Panc1 (cell line): ENCODE results near the gene WAPL. TPM values are rescaled to one million over a fixed set of nuclear protein-coding genes. Genes with fewer than 3 reads are reported as not detected.
"Not testable (repeated sequence)": the region's sequence is repeated elsewhere in the genome, so short reads cannot be mapped to it uniquely, and the experiment has no call there.

Source experiments
- ATAC-seq: fragments of 200-7000 bp; cut with Tn5 transposase; 2 replicates; pipeline ENCODE4 v1.9.1; 2020; ENCODE audit warnings: mild to moderate bottlenecking, moderate library complexity
- BruUV-seq: library from RNA; stranded (reverse); fragments of 400-500 nt; replicated peaks from 2 replicates; lab custom pipeline; 2021; lab: Mats Ljungman, UMichigan
- CTCF ChIA-PET: fragments of 300-600 bp; sonication (Branson Sonifier 250); formaldehyde crosslinking; loops from one replicate; lab custom pipeline; 2022; ENCODE audit warnings: antibody characterized with exemption; lab: Charles Lee
- POLR2A ChIA-PET: fragments of 300-600 bp; sonication (Branson Sonifier 250); formaldehyde crosslinking; loops from one replicate; lab custom pipeline; 2022; ENCODE audit warnings: antibody characterized with exemption; lab: Charles Lee
- DNase-seq: peaks from one replicate; pipeline ENCODE4 v3.0.0-alpha.2; 2010; ENCODE audit warnings: low read depth, low spot score
- H3K27ac ChIP-seq: 2 replicates; pipeline ENCODE4 v1.5.1; 2011; ENCODE audit warnings: mild to moderate bottlenecking, low read length, inconsistent platforms
- H3K27me3 ChIP-seq: fragments of 200-500 bp; sonication (Bioruptor generic); 2 replicates; pipeline ENCODE4 v1.6.0; 2014; ENCODE audit warnings: low read length, inconsistent platforms; ENCODE audit not compliant: control insufficient read depth, insufficient read depth
- H3K36me3 ChIP-seq: fragments of 200-500 bp; sonication (Bioruptor generic); 2 replicates; pipeline ENCODE4 v1.5.1; 2014; ENCODE audit warnings: inconsistent platforms, mild to moderate bottlenecking, low read length, moderate library complexity; ENCODE audit not compliant: control insufficient read depth, insufficient read depth
- H3K4me1 ChIP-seq: 2 replicates; pipeline ENCODE4 v1.5.1; 2011; ENCODE audit warnings: inconsistent platforms, mild to moderate bottlenecking, low read length, moderate library complexity; ENCODE audit not compliant: control insufficient read depth, insufficient read depth
- H3K4me3 ChIP-seq, 2 experiments: 2 replicates each; pipeline ENCODE4 v1.5.1; 2011 to 2012; ENCODE audit warnings: low read depth in 2 of 2, low read length in 2 of 2, mild to moderate bottlenecking in 2 of 2, inconsistent platforms in 1 of 2, moderate library complexity in 1 of 2
- H3K9me3 ChIP-seq: fragments of 200-500 bp; sonication (Bioruptor generic); 2 replicates; pipeline ENCODE4 v1.5.1; 2014; ENCODE audit warnings: low read depth, mild to moderate bottlenecking, inconsistent platforms, low read length, moderate library complexity; ENCODE audit not compliant: control insufficient read depth, insufficient read depth
- CTCF ChIP-seq: fragments of 450-650 bp; IDR thresholded peaks from 2 replicates; pipeline ENCODE4 v1.5.1; 2017; ENCODE audit warnings: mild to moderate bottlenecking
- POLR2AphosphoS5 ChIP-seq: IDR thresholded peaks from 2 replicates; pipeline ENCODE4 v1.6.1; 2012; ENCODE audit warnings: mild to moderate bottlenecking, low read depth, low read length, moderate library complexity
- SIN3A ChIP-seq: IDR thresholded peaks from 2 replicates; pipeline ENCODE4 v1.6.1; 2012; ENCODE audit warnings: low read depth, mild to moderate bottlenecking, low read length, moderate library complexity, borderline replicate concordance; ENCODE audit not compliant: insufficient read depth
- TCF7L2 ChIP-seq: IDR thresholded peaks from 2 replicates; pipeline ENCODE4 v1.6.1; 2011; ENCODE audit warnings: mild to moderate bottlenecking, low read depth, low read length, inconsistent platforms
- in situ Hi-C: cut with HindIII; loops from 2 replicates; pipeline ENCODE4 v1.10.0; 2016; ENCODE audit warnings: low sequenced_read_pairs, low pct_unique_long_range_greater_than_20kb
- intact Hi-C: fragments of 100-400 bp; cut with micrococcal nuclease; formaldehyde crosslinking; loops from one replicate; pipeline ENCODE4 v1.10.0; 2022; ENCODE audit not compliant: unreplicated experiment
- total RNA-seq: library from RNA; stranded (reverse); gene quantifications from one replicate; pipeline ENCODE4 v1.2.1, GENCODE V29; 2021; ENCODE audit not compliant: unreplicated experiment
- TF ChIP-seq, protein P1 (sequence below), 2 experiments: IDR thresholded peaks; 2 replicates each; pipeline ENCODE4 v1.6.1; 2011 to 2012; ENCODE audit warnings: low read depth in 2 of 2, control low read depth in 1 of 2, low read length in 1 of 2, mild to moderate bottlenecking in 1 of 2, moderate library complexity in 1 of 2; ENCODE audit not compliant: insufficient read depth in 1 of 2

Gene WAPL
- total RNA-seq, 1 experiment from 2014 or later = 56.2 TPM

DNA sequence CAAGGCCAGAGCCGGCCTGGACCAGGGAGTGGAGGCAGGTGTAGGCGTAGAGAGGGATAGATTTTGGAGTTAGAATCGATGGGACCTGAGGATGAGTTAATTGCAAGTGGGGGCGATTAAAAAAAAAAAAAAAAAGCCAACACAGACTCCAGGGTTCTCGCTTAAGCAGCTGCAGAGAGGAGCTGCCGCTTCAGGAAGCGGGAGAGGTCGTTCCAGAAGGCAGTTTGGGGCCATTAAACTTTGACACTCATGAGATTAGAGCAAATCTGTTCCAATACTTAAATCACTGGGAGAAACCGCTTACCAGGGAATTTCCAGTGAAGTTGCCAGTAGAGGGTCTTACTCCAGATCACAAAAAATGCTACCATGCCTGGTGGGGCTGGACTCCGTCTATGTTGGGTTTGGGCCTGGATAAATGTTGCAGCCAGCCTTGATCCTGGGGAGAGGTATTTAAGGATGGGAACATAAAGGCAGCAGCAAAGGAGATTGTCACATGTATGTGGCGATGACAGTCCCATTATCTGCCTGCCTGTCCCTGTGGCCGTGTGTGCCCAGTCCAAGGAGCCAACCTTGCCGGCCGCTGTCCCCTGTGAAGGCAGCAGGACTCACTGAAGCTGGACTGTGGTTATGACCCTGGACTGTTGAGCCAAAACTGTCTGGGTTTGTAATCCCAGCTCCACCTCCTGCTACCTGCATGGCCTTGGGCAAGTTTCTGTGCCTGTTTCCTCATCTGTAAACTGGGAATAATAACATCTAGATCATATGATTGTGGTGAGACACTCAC, 131.1 kb downstream of the WAPL start:
- CTCF ChIA-PET = no interaction called here

DNA sequence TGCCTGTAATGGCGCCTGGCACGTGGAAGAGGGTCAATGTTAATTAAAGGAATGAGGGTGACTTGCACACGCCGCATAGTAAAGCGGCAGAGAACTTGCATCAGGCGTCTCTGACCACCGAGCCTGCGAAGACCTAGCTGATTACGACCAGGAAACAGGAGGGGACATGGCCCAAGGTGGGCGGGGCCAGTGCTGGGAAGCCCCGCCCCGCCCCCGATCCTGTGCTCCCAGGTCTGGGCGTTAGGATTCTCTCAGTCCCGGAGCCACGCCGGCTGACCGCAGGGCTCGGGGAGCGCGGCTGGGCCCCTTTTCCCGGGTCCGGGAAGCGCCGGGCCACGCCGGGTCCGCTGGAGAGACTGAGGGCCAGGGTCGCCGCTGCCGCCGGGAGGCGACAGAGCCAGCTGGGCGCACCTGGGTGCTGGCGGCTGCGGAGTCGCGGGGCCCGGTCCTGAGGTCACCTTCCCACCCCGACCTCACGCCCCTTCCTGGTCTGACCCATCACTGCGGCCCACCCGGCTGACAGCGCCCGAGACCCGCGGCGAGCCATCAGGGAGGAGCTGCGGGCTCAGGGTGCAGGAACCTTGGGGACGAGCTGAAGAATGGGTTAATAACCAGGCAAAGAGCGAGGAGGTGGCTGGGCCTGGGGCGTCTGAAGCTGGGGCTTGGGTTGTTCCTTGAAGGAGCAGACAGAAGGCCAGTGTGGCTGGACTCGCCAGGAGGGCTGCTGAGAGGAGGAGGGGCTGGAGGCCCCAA, 132.0 kb downstream of the WAPL start:
- intact Hi-C loops = no loop called here
- ATAC-seq (peak; percentile 75), DNase-seq (no peak)
- in situ Hi-C loops = no loop called here
- CTCF ChIA-PET = interaction anchor here (0.7 kb wide), 1 partner anchor 78 kb away, joined by 5 read pairs; no protein-coding TSS in a partner anchor
- H3K27me3 ChIP-seq = peaks cover 9% of the 10 kb centered on the region
- no peak overlapping the region for H3K27ac ChIP-seq
- peak overlapping the region; percentile 26 to 36 for H3K4me3 ChIP-seq
- H3K4me1 ChIP-seq = no peaks in the 10 kb centered on the region
- POLR2A ChIA-PET = no interaction called here
- H3K9me3 ChIP-seq = no peaks in the 10 kb centered on the region
- BruUV-seq = no TSS peak
- H3K36me3 ChIP-seq = no peaks in the 10 kb centered on the region
- TF ChIP-seq SIN3A (no peak), POLR2AphosphoS5 (no peak), CTCF (no peak), TCF7L2 (no peak)
- TF ChIP-seq, protein P1, sequence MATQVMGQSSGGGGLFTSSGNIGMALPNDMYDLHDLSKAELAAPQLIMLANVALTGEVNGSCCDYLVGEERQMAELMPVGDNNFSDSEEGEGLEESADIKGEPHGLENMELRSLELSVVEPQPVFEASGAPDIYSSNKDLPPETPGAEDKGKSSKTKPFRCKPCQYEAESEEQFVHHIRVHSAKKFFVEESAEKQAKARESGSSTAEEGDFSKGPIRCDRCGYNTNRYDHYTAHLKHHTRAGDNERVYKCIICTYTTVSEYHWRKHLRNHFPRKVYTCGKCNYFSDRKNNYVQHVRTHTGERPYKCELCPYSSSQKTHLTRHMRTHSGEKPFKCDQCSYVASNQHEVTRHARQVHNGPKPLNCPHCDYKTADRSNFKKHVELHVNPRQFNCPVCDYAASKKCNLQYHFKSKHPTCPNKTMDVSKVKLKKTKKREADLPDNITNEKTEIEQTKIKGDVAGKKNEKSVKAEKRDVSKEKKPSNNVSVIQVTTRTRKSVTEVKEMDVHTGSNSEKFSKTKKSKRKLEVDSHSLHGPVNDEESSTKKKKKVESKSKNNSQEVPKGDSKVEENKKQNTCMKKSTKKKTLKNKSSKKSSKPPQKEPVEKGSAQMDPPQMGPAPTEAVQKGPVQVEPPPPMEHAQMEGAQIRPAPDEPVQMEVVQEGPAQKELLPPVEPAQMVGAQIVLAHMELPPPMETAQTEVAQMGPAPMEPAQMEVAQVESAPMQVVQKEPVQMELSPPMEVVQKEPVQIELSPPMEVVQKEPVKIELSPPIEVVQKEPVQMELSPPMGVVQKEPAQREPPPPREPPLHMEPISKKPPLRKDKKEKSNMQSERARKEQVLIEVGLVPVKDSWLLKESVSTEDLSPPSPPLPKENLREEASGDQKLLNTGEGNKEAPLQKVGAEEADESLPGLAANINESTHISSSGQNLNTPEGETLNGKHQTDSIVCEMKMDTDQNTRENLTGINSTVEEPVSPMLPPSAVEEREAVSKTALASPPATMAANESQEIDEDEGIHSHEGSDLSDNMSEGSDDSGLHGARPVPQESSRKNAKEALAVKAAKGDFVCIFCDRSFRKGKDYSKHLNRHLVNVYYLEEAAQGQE (IDR thresholded peaks at IDR 0.05; ENCODE audit: insufficient read depth in 1 of 2, low read depth in 2 of 2, low read length in 1 of 2) = no peak

More for the DNA sequence above, 131.1 kb downstream of the WAPL start:
- no peaks in the 10 kb centered on the region for H3K36me3 ChIP-seq
- no peak overlapping the region for H3K4me3 ChIP-seq
- H3K9me3 ChIP-seq = no peaks in the 10 kb centered on the region
- no peaks in the 10 kb centered on the region for H3K4me1 ChIP-seq
- peaks cover 3% of the 10 kb centered on the region; the same call in 1 of the 2 replicates for H3K27me3 ChIP-seq
- DNase-seq (no peak), ATAC-seq (no peak)
- TF ChIP-seq POLR2AphosphoS5 = no peak
- TF ChIP-seq SIN3A = no peak
- TF ChIP-seq, protein P1 (IDR thresholded peaks at IDR 0.05; ENCODE audit: insufficient read depth in 1 of 2, low read depth in 2 of 2, low read length in 1 of 2) = no peak
- TF ChIP-seq CTCF = no peak
- TF ChIP-seq TCF7L2 = no peak
- no TSS peak for BruUV-seq
- in situ Hi-C loops (no loop called here), intact Hi-C loops (no loop called here)
- POLR2A ChIA-PET = no interaction called here
- no peak overlapping the region for H3K27ac ChIP-seq

DNA sequence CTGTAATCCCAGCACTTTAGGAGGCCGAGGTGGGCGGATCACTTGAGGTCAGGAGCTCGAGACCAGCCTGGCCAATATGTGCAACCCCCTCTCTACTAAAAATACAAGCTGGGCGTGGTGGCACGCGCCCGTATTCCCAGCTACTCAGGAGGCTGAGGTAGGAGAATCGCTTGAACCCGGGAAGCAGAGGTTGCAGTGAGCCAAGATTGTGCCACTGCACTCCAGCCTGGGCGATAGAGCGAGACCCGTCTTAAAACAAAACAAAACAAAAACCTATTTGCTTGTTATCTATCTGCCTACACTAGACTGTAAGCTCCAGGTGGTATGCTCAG, 132.5 kb downstream of the WAPL start:
- H3K36me3 ChIP-seq, H3K27me3 ChIP-seq, POLR2A ChIA-PET, in situ Hi-C loops, H3K9me3 ChIP-seq, H3K27ac ChIP-seq, intact Hi-C loops, ATAC-seq, H3K4me1 ChIP-seq, BruUV-seq, DNase-seq: not testable (repeated sequence)
- H3K4me3 ChIP-seq = peak overlapping the region; percentile 26 to 36
- CTCF ChIA-PET = interaction anchor here (0.7 kb wide), 2 partner anchors 79 to 201 kb away, joined by 5 to 7 read pairs; no protein-coding TSS in a partner anchor
